Measurements from ENCODE around the gene GALNT10.

Gene GALNT10

DNA sequence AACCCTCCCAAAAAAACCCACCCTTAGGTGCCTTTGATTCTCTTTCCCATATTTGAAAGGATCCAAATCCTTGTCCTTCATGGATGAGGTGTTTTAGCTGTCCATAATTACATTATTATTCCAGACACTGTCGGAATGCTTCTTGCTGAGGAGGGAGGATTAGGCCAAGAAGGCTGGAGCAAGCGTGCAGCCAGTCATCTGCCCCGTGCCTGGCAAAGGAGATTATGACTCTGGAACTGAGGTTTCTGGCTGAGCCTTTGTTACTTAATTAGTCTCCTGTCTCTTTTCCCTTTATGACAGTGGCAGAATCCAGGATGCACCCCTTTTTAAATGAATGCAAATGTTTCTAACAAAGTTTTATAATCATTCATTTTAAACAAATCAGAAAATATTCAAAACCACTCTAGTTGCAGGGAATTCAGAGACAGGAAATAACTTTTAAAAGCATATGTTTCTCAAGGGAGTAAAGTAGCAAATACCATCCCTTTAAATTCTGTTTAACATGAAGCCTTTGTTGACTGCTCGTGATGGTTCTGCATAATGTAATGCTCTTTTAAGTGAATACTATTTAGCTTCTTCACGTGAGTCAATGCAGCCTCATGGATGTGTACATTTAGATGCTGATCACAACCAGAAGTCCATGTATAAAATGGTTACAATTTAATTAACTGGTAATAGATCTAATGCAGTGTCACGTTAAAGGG, 69.8 kb downstream of the GALNT10 start:
- peak; percentile 38 to 41 for DNase-seq (ENCODE audit: low read depth in 2 of 2)

DNA sequence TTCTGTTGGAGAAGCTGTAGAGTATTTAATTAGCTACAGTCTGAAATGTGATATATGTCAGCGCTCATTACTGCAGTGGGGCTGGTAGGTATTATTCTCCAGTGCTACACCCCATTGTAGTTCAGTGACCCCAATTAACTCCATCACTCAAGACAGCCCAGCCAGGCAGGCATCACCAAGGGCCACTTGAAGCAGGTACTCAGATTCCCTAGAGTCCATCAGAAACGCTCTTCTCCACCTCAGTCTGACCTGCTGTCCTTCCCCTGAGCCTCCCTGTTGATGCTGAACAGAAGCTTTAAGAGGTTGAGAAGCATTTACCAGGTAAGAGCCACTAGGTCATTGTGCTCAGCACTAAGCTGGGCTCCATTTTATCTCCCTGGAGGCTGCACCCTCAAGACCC, 71.8 kb downstream of the GALNT10 start:
- TF ChIP-seq, protein P1, sequence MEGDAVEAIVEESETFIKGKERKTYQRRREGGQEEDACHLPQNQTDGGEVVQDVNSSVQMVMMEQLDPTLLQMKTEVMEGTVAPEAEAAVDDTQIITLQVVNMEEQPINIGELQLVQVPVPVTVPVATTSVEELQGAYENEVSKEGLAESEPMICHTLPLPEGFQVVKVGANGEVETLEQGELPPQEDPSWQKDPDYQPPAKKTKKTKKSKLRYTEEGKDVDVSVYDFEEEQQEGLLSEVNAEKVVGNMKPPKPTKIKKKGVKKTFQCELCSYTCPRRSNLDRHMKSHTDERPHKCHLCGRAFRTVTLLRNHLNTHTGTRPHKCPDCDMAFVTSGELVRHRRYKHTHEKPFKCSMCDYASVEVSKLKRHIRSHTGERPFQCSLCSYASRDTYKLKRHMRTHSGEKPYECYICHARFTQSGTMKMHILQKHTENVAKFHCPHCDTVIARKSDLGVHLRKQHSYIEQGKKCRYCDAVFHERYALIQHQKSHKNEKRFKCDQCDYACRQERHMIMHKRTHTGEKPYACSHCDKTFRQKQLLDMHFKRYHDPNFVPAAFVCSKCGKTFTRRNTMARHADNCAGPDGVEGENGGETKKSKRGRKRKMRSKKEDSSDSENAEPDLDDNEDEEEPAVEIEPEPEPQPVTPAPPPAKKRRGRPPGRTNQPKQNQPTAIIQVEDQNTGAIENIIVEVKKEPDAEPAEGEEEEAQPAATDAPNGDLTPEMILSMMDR (IDR thresholded peaks at IDR 0.05; ENCODE audit: low read depth, low read length) = no peak
- DNase-seq (ENCODE audit: low read depth in 2 of 2) = no peak
- H3K4me3 ChIP-seq (replicated peaks in 1 of 2; ENCODE audit: low read depth in 2 of 2, low read length in 2 of 2) = no peak overlapping the region

More for the DNA sequence above, 69.8 kb downstream of the GALNT10 start:
- TF ChIP-seq, protein P1 (IDR thresholded peaks at IDR 0.05; ENCODE audit: low read depth, low read length) = no peak
- H3K4me3 ChIP-seq (replicated peaks in 1 of 2; ENCODE audit: low read depth in 2 of 2, low read length in 2 of 2) = no peak overlapping the region

DNA sequence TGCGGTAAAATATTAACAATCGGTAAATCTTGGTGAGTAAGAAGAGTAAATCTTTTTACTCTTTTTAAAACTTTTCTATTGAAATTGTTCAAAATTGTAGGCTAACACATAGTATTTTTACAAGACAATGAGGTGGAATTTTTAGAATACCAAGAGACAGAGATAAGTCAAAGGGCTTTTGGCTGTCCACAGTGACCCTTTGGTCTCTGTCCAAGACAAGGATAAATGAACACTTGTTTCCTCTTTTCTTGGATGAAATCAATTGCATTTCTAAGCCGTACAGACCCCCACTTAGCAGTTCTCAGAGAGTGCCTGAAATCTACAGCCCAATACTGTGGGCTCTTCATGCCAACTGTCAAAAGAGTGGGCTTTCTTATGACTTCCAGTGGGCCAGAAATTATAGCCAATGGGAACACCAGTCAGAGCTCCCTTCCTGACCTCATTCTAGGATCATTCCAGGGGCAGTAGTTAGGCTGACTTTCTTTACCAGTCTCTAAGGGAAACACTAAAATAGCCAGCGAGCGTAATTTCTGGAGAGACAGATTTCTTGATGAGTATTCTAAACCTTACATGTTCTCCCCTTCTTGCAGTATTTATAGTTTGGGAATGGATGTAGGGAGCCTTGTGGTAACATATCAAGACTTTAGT, 74.1 kb downstream of the GALNT10 start:
- no peak overlapping the region for H3K4me3 ChIP-seq (replicated peaks in 1 of 2; ENCODE audit: low read depth in 2 of 2, low read length in 2 of 2)
- DNase-seq (ENCODE audit: low read depth in 2 of 2) = no peak
- TF ChIP-seq, protein P1 (IDR thresholded peaks at IDR 0.05; ENCODE audit: low read depth, low read length) = no peak

DNA sequence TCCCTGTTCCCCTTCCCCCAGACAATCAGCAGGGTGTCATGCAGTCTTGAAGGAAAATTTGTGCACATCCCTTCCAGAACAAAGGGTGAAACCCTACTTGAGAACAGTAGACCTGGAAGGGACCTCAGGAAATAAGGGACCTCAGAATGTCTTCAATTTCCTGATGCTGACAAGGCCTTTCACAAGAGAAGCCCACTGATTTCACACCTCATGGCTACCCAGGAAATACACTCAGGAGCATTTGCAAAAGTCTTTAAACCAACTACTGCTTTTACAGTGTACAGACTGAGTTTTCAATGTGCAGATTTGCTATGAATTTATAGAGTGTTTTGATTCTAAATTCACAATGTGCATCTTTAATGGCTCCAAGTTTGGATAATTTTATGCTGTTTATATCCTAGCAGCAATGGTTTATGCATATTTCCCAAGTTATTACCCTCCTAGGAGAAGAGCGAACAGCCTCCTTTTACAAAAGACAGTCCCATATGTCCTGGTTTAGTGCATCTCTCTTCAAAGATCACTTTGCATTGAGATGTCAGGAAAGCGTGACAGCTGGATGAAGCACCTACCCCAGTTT, 74.8 kb downstream of the GALNT10 start:
- TF ChIP-seq, protein P1 (IDR thresholded peaks at IDR 0.05; ENCODE audit: low read depth, low read length) = no peak
- no peak for DNase-seq (ENCODE audit: low read depth in 2 of 2)
- no peak overlapping the region for H3K4me3 ChIP-seq (replicated peaks in 1 of 2; ENCODE audit: low read depth in 2 of 2, low read length in 2 of 2)

DNA sequence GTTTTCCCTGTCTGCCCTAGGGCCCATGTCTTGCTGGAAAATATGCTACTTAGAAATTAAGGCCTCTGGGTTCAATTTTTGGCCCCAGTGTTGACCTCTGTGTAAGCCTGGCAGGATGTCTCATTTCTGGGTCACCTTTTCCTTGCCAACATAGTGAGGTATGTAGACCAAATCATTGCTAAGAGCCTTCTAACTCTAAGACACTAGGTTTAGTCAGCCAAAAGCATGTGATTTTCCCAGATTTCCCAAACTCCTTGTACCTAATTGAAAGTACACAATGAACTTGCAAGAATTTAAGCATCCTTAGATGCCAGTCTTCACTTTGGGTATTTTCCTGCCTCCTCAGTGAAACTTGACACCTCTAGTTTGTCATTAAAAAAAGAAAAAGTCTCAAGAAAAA, 77.0 kb downstream of the GALNT10 start:
- DNase-seq (ENCODE audit: low read depth in 2 of 2) = peak; percentile 29 to 30
- TF ChIP-seq, protein P1 (IDR thresholded peaks at IDR 0.05; ENCODE audit: low read depth, low read length) = no peak
- no peak overlapping the region for H3K4me3 ChIP-seq (replicated peaks in 1 of 2; ENCODE audit: low read depth in 2 of 2, low read length in 2 of 2)

DNA sequence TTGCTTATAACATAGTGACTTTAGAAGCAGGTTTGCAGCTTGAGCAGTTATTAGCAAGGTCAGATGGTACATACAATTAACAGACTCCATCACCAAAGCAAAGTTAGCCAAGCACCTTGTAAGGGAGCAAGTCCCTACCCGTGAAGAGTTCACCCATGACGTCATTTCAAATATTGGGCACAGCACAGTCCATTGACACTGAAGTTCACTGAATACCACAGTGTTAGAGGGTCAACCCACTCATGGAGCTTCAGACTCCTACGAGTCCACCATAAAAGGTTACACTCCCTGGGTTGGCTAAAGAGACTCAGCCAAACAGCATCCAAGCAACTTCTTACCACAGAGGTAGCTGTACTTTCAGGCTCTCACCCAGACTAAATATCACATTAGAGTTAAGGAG, 77.5 kb downstream of the GALNT10 start:
- DNase-seq (ENCODE audit: low read depth in 2 of 2) = no peak
- no peak overlapping the region for H3K4me3 ChIP-seq (replicated peaks in 1 of 2; ENCODE audit: low read depth in 2 of 2, low read length in 2 of 2)
- TF ChIP-seq, protein P1 (IDR thresholded peaks at IDR 0.05; ENCODE audit: low read depth, low read length) = no peak

Measured in cardiac fibroblast (primary cell).